Aorta (tissue), 5 donors: Measurements from ENCODE around the gene NOXA1. TPM values are rescaled to one million over a fixed set of nuclear protein-coding genes. Genes with fewer than 3 reads are reported as not detected.
"Not testable (repeated sequence)": the region's sequence is repeated elsewhere in the genome, so short reads cannot be mapped to it uniquely, and the experiment has no call there.

Experiments used
- ATAC-seq: fragments of 200-7000 bp; cut with Tn5 transposase; one replicate; pipeline ENCODE4 v1.9.1; 2022; ENCODE audit warnings: moderate library complexity; ENCODE audit not compliant: low FRiP score
- DNase-seq, 2 donors: peaks; one replicate each; pipeline ENCODE4 v3.0.0-alpha.2; 2020
- H3K27ac ChIP-seq, 2 donors: one replicate each; pipeline ENCODE4 v1.5.1; 2013; ENCODE audit warnings: low read length in 2 of 2, mild to moderate bottlenecking in 2 of 2, moderate library complexity in 2 of 2, control low read depth in 1 of 2, inconsistent platforms in 1 of 2, low read depth in 1 of 2
- H3K27me3 ChIP-seq, 2 donors: one replicate each; pipeline ENCODE4 v1.6.1; 2013; ENCODE audit warnings: control low read depth in 1 of 2, low read length in 1 of 2, mild to moderate bottlenecking in 1 of 2, moderate library complexity in 1 of 2; ENCODE audit not compliant: insufficient read depth in 2 of 2, control insufficient read depth in 1 of 2
- H3K36me3 ChIP-seq, 2 donors: one replicate each; pipeline ENCODE4 v1.6.1; 2013; ENCODE audit warnings: control low read depth in 1 of 2, low read length in 1 of 2, mild to moderate bottlenecking in 1 of 2; ENCODE audit not compliant: insufficient read depth in 2 of 2, control insufficient read depth in 1 of 2
- H3K4me1 ChIP-seq, 2 donors: one replicate each; pipeline ENCODE4 v1.6.1; 2013; ENCODE audit warnings: low read length in 2 of 2, control low read depth in 1 of 2, mild to moderate bottlenecking in 1 of 2, moderate library complexity in 1 of 2; ENCODE audit not compliant: insufficient read depth in 2 of 2, control insufficient read depth in 1 of 2
- H3K4me3 ChIP-seq, 2 donors: one replicate each; pipeline ENCODE4 v1.5.1; 2013; ENCODE audit warnings: low read length in 2 of 2, control low read depth in 1 of 2, mild to moderate bottlenecking in 1 of 2
- H3K9me3 ChIP-seq: one replicate; pipeline ENCODE4 v1.6.1; 2013; ENCODE audit warnings: mild to moderate bottlenecking, low read length; ENCODE audit not compliant: control insufficient read depth
- WGBS, 2 donors: extraction: QIAGEN DNeasy Blood & Tissue Kit; methylation state at CpG; one replicate each; pipeline ENCODE4 v1.1.7; 2013; 5-methylcytosine and 5-hydroxymethylcytosine counted together
- intact Hi-C, 2 donors: fragments of 100-400 bp; cut with DNase I; formaldehyde crosslinking; loops; one replicate each; pipeline versions ENCODE4 v1.14.2 to v1.15.0; 2022
- polyA plus RNA-seq, 2 donors: library from polyadenylated mRNA; stranded (reverse); fragments of 200-250 nt; gene quantifications; one replicate each; pipeline ENCODE4 v1.2.3, GENCODE V29; 2013
- total RNA-seq, 2 donors: library from RNA; stranded (reverse); fragmentation: NEBNext Ultra II Directional; extraction: Animal tissue kit (Norgen Biotek cat#: 25700); gene quantifications; one replicate each; pipeline ENCODE4 v1.2.1, GENCODE V29; 2021
- donor health status: healthy with polysubstance abuse.
- donor health status: Bipolar disorder and iron deficiency.
- donor health status: DM: no; HTN: no; CAD: no.
- donor health status: DM: no; HTN: no; CAD: no.
- donor health status: DM: yes; HTN: yes; CAD: no.

The NOXA1 gene
- total and polyA plus RNA-seq, 4 donors, result 2.9 to 12.6 (median 6.3) TPM

DNA sequence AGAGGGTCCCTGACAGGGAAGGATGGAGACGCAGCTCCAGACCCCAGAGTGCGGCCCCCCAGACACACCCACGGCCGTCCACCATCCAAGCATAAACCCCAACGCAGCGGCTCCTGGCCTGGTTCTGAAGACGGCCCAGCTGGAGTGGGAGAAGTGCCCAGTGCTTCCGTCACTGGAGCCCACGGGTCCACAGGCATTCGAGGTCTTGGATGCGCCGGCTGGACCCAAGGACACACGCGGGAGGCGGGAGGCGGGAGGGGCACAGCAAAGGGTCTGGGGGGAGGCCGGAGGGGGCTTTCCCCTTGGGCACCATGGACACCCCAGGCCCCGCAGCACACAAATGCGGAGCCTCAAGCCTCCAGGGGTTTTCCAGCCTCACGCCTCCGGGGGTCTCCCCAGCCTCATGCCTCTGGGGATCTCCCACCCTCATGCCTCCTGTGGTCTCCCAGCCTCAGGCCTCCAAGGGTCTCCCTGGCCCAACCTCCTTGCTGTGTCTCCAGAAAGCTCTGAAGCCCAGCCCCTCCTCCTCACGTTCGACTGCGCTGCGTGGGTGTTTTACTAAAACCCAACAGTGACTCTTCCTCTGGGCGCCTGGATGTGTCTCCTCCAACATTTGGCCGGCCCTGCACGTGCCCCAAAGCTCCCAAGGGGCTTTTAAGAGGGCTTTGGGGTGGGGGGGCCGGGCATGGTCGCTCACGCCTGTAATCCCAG is 15.4 kb upstream of the NOXA1 start:
- H3K36me3 ChIP-seq, result no peaks in the 10 kb centered on the region
- 54 to 55% methylated on average over 31 of the region's 31 CpGs for WGBS, 2 donors
- H3K9me3 ChIP-seq, result no peaks in the 10 kb centered on the region
- DNase-seq (no peak), ATAC-seq (peak; percentile 23)
- intact Hi-C loops, result loop anchor here (2.0 to 10.0 kb wide), 2 partner anchors 113 kb away; no protein-coding TSS in a partner anchor
- no peak overlapping the region for H3K27ac ChIP-seq
- H3K4me1 ChIP-seq, result peaks cover 0 to 4% of the 10 kb centered on the region in 2 donors
- H3K27me3 ChIP-seq, result no peaks in the 10 kb centered on the region
- H3K4me3 ChIP-seq, result no peak overlapping the region

- intact Hi-C loops, result loop anchor here in 1 of 2 donors (10.0 kb wide), 1 partner anchor 114 kb away; no protein-coding TSS in a partner anchor
- DNase-seq (no peak), ATAC-seq (no peak)
- no peaks in the 10 kb centered on the region for H3K27me3 ChIP-seq
- H3K36me3 ChIP-seq, result no peaks in the 10 kb centered on the region
- H3K9me3 ChIP-seq, result no peaks in the 10 kb centered on the region
- no peak overlapping the region for H3K4me3 ChIP-seq
- WGBS, 2 donors, result 95% methylated on average over 24 of the region's 24 CpGs
- peaks cover 0 to 4% of the 10 kb centered on the region in 2 donors for H3K4me1 ChIP-seq
- no peak overlapping the region for H3K27ac ChIP-seq
These were observed 14.4 kb upstream of the NOXA1 start for GRCh38 chr9:137408651-137409405.

DNA sequence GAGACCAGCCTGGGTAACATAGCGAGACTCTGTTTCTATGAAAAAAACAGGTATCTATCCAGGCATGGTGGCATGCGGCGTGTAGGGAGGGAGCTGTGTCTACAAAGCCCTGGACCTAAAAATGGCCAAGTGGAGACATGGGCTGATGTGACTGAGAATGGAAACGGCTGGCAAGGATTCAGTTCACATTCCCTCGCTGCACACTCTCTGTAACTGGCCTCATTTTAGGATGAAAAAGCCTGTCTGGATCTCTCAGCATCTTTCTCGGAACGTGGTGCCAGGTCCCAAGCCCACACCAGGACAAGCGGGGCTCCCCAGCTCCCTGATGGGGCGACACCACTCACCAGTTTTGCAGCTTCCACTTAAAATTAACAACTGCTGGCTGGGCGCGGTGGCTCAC is 13.7 kb upstream of the NOXA1 start:
- Histone ChIP-seq H3K27ac (no peak overlapping the region), H3K4me1 (peaks cover 0 to 4% of the 10 kb centered on the region in 2 donors), H3K9me3 (no peaks in the 10 kb centered on the region), H3K36me3 (no peaks in the 10 kb centered on the region), H3K27me3 (no peaks in the 10 kb centered on the region), H3K4me3 (no peak overlapping the region)
- ATAC-seq, result no peak
- WGBS, 2 donors, result 52 to 62% methylated on average over 11 of the region's 11 CpGs
- no peak for DNase-seq
- intact Hi-C loops, result loop anchor here in 1 of 2 donors (10.0 kb wide), 1 partner anchor 115 kb away; no protein-coding TSS in a partner anchor

DNA sequence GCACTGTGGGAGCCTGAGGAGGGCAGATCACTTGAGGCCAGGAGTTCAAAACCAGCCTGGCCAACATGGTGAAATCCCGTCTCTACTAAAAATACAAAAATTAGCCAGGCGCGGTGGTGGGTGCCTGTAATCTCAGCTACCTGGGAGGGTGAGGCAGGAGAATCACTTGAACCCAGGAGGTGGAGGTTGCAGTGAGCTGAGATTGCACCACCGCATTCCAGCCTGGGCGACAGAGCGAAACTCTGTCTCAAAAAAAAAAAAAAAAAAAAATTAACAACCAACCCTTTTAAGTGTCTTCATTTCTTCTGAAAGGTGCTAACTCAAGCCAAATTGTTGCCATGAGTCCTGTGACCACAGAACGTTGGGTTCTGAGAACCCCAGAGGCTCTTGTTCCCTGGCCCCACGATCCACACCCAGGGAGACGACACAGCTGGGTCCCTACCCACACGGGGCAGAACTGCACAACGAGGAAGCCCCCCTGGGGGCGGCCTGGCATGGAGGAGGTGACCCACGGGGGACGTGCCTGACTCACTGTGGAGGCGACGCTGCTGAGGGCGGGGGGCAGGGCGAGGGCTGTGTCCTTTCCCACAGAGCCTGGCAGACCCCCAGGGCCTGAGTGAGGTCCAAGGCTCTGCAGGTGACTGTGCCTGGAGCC is 12.8 kb upstream of the NOXA1 start:
- DNase-seq, ATAC-seq, intact Hi-C loops: not testable (repeated sequence)

GRCh38 chr9:137410891-137411249 is 12.3 kb upstream of the NOXA1 start:
- intact Hi-C loops, result no loop called here
- 86 to 89% methylated on average over 14 to 15 of the region's 15 CpGs for WGBS, 2 donors
- Histone ChIP-seq H3K27me3 (no peaks in the 10 kb centered on the region), H3K4me3 (no peak overlapping the region), H3K36me3 (no peaks in the 10 kb centered on the region), H3K9me3 (no peaks in the 10 kb centered on the region), H3K4me1 (peaks cover 0 to 4% of the 10 kb centered on the region in 2 donors), H3K27ac (no peak overlapping the region)
- ATAC-seq, result no peak
- DNase-seq, result no peak

More for the DNA sequence above, 12.8 kb upstream of the NOXA1 start:
- H3K9me3 ChIP-seq, H3K4me3 ChIP-seq, H3K27ac ChIP-seq, H3K27me3 ChIP-seq, H3K4me1 ChIP-seq, H3K36me3 ChIP-seq: not testable (repeated sequence)
- whole genome bisulfite sequencing, 2 donors, result 80 to 87% methylated on average over 18 of the region's 18 CpGs

- DNase-seq, result no peak
- H3K36me3 ChIP-seq, result no peaks in the 10 kb centered on the region
- 45 to 50% methylated on average over 14 to 17 of the region's 17 CpGs for WGBS, 2 donors
- peaks cover 0 to 4% of the 10 kb centered on the region in 2 donors for H3K4me1 ChIP-seq
- intact Hi-C loops, result no loop called here
- H3K9me3 ChIP-seq, result no peaks in the 10 kb centered on the region
- ATAC-seq, result no peak
- H3K27ac ChIP-seq, result no peak overlapping the region
- no peaks in the 10 kb centered on the region for H3K27me3 ChIP-seq
- no peak overlapping the region for H3K4me3 ChIP-seq
These were observed 11.9 kb upstream of the NOXA1 start for GRCh38 chr9:137411260-137411644.

- Histone ChIP-seq H3K9me3 (no peaks in the 10 kb centered on the region), H3K27me3 (no peaks in the 10 kb centered on the region), H3K4me3 (no peak overlapping the region), H3K27ac (no peak overlapping the region), H3K4me1 (peaks cover 0 to 4% of the 10 kb centered on the region in 2 donors), H3K36me3 (no peaks in the 10 kb centered on the region)
- DNase-seq (peak; percentile 90 to 93), ATAC-seq (peak; percentile 63)
- intact Hi-C loops, result no loop called here
- 26 to 62% methylated on average over 11 to 30 of the region's 30 CpGs for WGBS, 2 donors
These were observed 11.4 kb upstream of the NOXA1 start for GRCh38 chr9:137411645-137412380.

GRCh38 chr9:137412431-137412830 is 10.8 kb upstream of the NOXA1 start:
- WGBS, 2 donors, result 85 to 87% methylated on average over 10 of the region's 10 CpGs

More at GRCh38 chr9:137412431-137412830, 10.8 kb upstream of the NOXA1 start:
- no peak for ATAC-seq
- no peak overlapping the region for H3K4me3 ChIP-seq
- peak overlapping the region in 1 of 2 donors; percentile 31 for H3K27ac ChIP-seq
- H3K4me1 ChIP-seq, result peaks cover 0 to 4% of the 10 kb centered on the region in 2 donors
- intact Hi-C loops, result no loop called here
- H3K27me3 ChIP-seq, result no peaks in the 10 kb centered on the region
- H3K36me3 ChIP-seq, result no peaks in the 10 kb centered on the region
- H3K9me3 ChIP-seq, result no peaks in the 10 kb centered on the region
- no peak for DNase-seq
